Right lung (tissue), 5 donors: Measurements from ENCODE around the gene RFC2. TPM values are rescaled to one million over a fixed set of nuclear protein-coding genes. Genes with fewer than 3 reads are reported as not detected.

Experiments
- DNase-seq, 2 donors: peaks; one replicate each; pipeline ENCODE4 v3.0.0-alpha.2; 2013
- polyA plus RNA-seq, 5 donors: library from polyadenylated mRNA; unstranded; fragments of 120-200 nt; gene quantifications; one replicate each; pipeline versions ENCODE4 v1.2.1 to v1.2.3, GENCODE V29; 2013; ENCODE audit warnings: inconsistent platforms in 1 of 5, low replicate concordance in 1 of 5; ENCODE audit not compliant: insufficient read length in 5 of 5, insufficient read depth in 1 of 5

The RFC2 gene
- polyA plus RNA-seq, 5 donors, result 36.5 to 50.0 (median 38.8) TPM

- no peak for DNase-seq
Observed at GRCh38 chr7:74193913-74194312, 60.3 kb downstream of the RFC2 start.

GRCh38 chr7:74193054-74193453 lies 61.1 kb downstream of the RFC2 start:
- no peak for DNase-seq

- DNase-seq, result no peak
Observed at GRCh38 chr7:74191231-74191630, 63.0 kb downstream of the RFC2 start.

- no peak for DNase-seq
Observed at GRCh38 chr7:74190259-74190658, 63.9 kb downstream of the RFC2 start.

GRCh38 chr7:74187915-74188675 lies 66.1 kb downstream of the RFC2 start:
- DNase-seq, result no peak

- no peak for DNase-seq
Observed at GRCh38 chr7:74185636-74186035, 68.6 kb downstream of the RFC2 start.

GRCh38 chr7:74185016-74185415 lies 69.2 kb downstream of the RFC2 start:
- DNase-seq, result no peak

- no peak for DNase-seq
Observed at GRCh38 chr7:74183653-74184450, 70.3 kb downstream of the RFC2 start.

GRCh38 chr7:74183142-74183541 lies 71.1 kb downstream of the RFC2 start:
- no peak for DNase-seq

GRCh38 chr7:74182453-74183090 lies 71.6 kb downstream of the RFC2 start:
- DNase-seq, result no peak

- no peak for DNase-seq
Observed at GRCh38 chr7:74181821-74182220, 72.4 kb downstream of the RFC2 start.

Other genes with a start within 250 kb of the RFC2 start
- 100 to 1,000 TPM; 165 to 379 (median 275) TPM for gene ELN, start 226.2 kb downstream of the RFC2 start, polyA plus RNA-seq
- gene LIMK1, start 170.6 kb downstream of the RFC2 start, polyA plus RNA-seq, result 10 to 100 TPM; 17.0 to 29.9 (median 18.8) TPM
- 100 to 1,000 TPM; 253 to 292 (median 282) TPM for gene EIF4H, start 80.0 kb downstream of the RFC2 start, polyA plus RNA-seq
- 1 to 10 TPM; 3.8 to 5.5 (median 4.6) TPM for gene LAT2, start 44.4 kb downstream of the RFC2 start, polyA plus RNA-seq
- gene CLIP2, start 35.0 kb upstream of the RFC2 start, polyA plus RNA-seq, result 10 to 100 TPM; 19.7 to 32.3 (median 24.3) TPM
- 10 to 100 TPM; 28.0 to 35.6 (median 33.1) TPM for gene GTF2IRD1, start 199.5 kb upstream of the RFC2 start, polyA plus RNA-seq